MG63 (cell line): ENCODE data around the gene FBXW12. TPM values are rescaled to one million over a fixed set of nuclear protein-coding genes. Genes with fewer than 3 reads are reported as not detected.
"Not testable (repeated sequence)": the region's sequence is repeated elsewhere in the genome, so short reads cannot be mapped to it uniquely, and the experiment has no call there.

ENCODE experiments used
- DNase-seq: peaks from one replicate; pipeline ENCODE4 v3.0.0-alpha.2; 2020
- H3K27me3 ChIP-seq: fragments of 250-450 bp; sonication (Bioruptor Pico); 2 replicates; pipeline ENCODE4 v1.5.1; 2020; ENCODE audit warnings: mild to moderate bottlenecking, moderate library complexity
- H3K36me3 ChIP-seq: fragments of 250-450 bp; sonication (Bioruptor Pico); 2 replicates; pipeline ENCODE4 v1.5.1; 2020; ENCODE audit warnings: mild to moderate bottlenecking, moderate library complexity
- H3K4me3 ChIP-seq: fragments of 250-450 bp; sonication (Bioruptor Pico); 2 replicates; pipeline ENCODE4 v1.5.1; 2020; ENCODE audit warnings: mild to moderate bottlenecking, moderate library complexity
- H3K9me3 ChIP-seq: fragments of 250-450 bp; sonication (Bioruptor Pico); 2 replicates; pipeline ENCODE4 v1.5.1; 2020; ENCODE audit warnings: mild to moderate bottlenecking, moderate library complexity
- total RNA-seq: library from RNA; depleted of rRNA; stranded (reverse); fragments of >200 nt; shearing (Covaris generic); gene quantifications from 2 replicates; pipeline ENCODE4 v1.2.3, GENCODE V29; 2014; ENCODE audit warnings: low replicate concordance

The FBXW12 gene
- total RNA-seq, 1 experiment from 2014 or later, result not detected

GRCh38 chr3:48367201-48367600 is 4.8 kb upstream of the FBXW12 start:
- Histone ChIP-seq H3K36me3 (no peaks in the 10 kb centered on the region), H3K9me3 (no peaks in the 10 kb centered on the region), H3K27me3 (no peaks in the 10 kb centered on the region), H3K4me3 (no peak overlapping the region)
- no peak for DNase-seq

GRCh38 chr3:48369693-48370332 is 2.2 kb upstream of the FBXW12 start:
- no peaks in the 10 kb centered on the region for H3K9me3 ChIP-seq
- no peak overlapping the region for H3K4me3 ChIP-seq
- no peaks in the 10 kb centered on the region for H3K36me3 ChIP-seq
- H3K27me3 ChIP-seq, result no peaks in the 10 kb centered on the region
- DNase-seq, result no peak

- H3K9me3 ChIP-seq, result no peaks in the 10 kb centered on the region
- no peaks in the 10 kb centered on the region for H3K27me3 ChIP-seq
Measured at GRCh38 chr3:48370333-48370713, 1.7 kb upstream of the FBXW12 start.

GRCh38 chr3:48372377-48372770 is 355 bp downstream of the FBXW12 start:
- Histone ChIP-seq H3K4me3 (no peak overlapping the region), H3K9me3 (no peaks in the 10 kb centered on the region), H3K27me3 (no peaks in the 10 kb centered on the region), H3K36me3 (no peaks in the 10 kb centered on the region)
- no peak for DNase-seq

More at GRCh38 chr3:48370333-48370713, 1.7 kb upstream of the FBXW12 start:
- H3K4me3 ChIP-seq, result no peak overlapping the region
- no peaks in the 10 kb centered on the region for H3K36me3 ChIP-seq
- DNase-seq, result no peak

- no peaks in the 10 kb centered on the region for H3K9me3 ChIP-seq
- H3K36me3 ChIP-seq, result no peaks in the 10 kb centered on the region
- no peak for DNase-seq
- H3K27me3 ChIP-seq, result no peaks in the 10 kb centered on the region
- H3K4me3 ChIP-seq, result no peak overlapping the region
Measured at GRCh38 chr3:48372862-48373435, 930 bp downstream of the FBXW12 start.

- Histone ChIP-seq H3K9me3 (0 out of 2 replicates have a peak, but pooled peaks cover 3% of the 10 kb centered on the region), H3K36me3 (no peaks in the 10 kb centered on the region), H3K4me3 (no peak overlapping the region), H3K27me3 (no peaks in the 10 kb centered on the region; the same call in none of the 2 replicates)
- no peak for DNase-seq
Measured at GRCh38 chr3:48387634-48388033, 15.6 kb downstream of the FBXW12 start.

- 0 out of 2 replicates have a peak, but pooled peaks cover 3% of the 10 kb centered on the region for H3K9me3 ChIP-seq
- H3K36me3 ChIP-seq, result no peaks in the 10 kb centered on the region
- no peak overlapping the region for H3K4me3 ChIP-seq
- no peaks in the 10 kb centered on the region for H3K27me3 ChIP-seq
- no peak for DNase-seq
Measured at GRCh38 chr3:48388966-48389365, 16.9 kb downstream of the FBXW12 start.

- DNase-seq, result no peak
- no peaks in the 10 kb centered on the region for H3K9me3 ChIP-seq
- H3K36me3 ChIP-seq, result no peaks in the 10 kb centered on the region
- no peak overlapping the region for H3K4me3 ChIP-seq
- H3K27me3 ChIP-seq, result no peaks in the 10 kb centered on the region; the same call in 1 of the 2 replicates
Measured at GRCh38 chr3:48394391-48394790, 22.4 kb downstream of the FBXW12 start.

- H3K9me3 ChIP-seq, result no peaks in the 10 kb centered on the region
- no peaks in the 10 kb centered on the region; the same call in 1 of the 2 replicates for H3K27me3 ChIP-seq
- no peak for DNase-seq
- no peaks in the 10 kb centered on the region for H3K36me3 ChIP-seq
- no peak overlapping the region for H3K4me3 ChIP-seq
Measured at GRCh38 chr3:48395714-48396113, 23.7 kb downstream of the FBXW12 start.

- DNase-seq, result no peak
Measured at GRCh38 chr3:48397767-48398681, 26.0 kb downstream of the FBXW12 start.

GRCh38 chr3:48398701-48399386 is 26.8 kb downstream of the FBXW12 start:
- no peak for DNase-seq
- Histone ChIP-seq H3K9me3 (no peaks in the 10 kb centered on the region), H3K4me3 (no peak overlapping the region), H3K36me3 (no peaks in the 10 kb centered on the region), H3K27me3 (no peaks in the 10 kb centered on the region; the same call in 1 of the 2 replicates)

More at GRCh38 chr3:48397767-48398681, 26.0 kb downstream of the FBXW12 start:
- H3K4me3 ChIP-seq, result no peak overlapping the region
- no peaks in the 10 kb centered on the region for H3K9me3 ChIP-seq
- H3K36me3 ChIP-seq, result no peaks in the 10 kb centered on the region
- no peaks in the 10 kb centered on the region; the same call in 1 of the 2 replicates for H3K27me3 ChIP-seq

- Histone ChIP-seq H3K4me3 (no peak overlapping the region), H3K9me3 (no peaks in the 10 kb centered on the region), H3K36me3 (no peaks in the 10 kb centered on the region), H3K27me3 (no peaks in the 10 kb centered on the region; the same call in 1 of the 2 replicates)
- no peak for DNase-seq
Measured at GRCh38 chr3:48399387-48400172, 27.6 kb downstream of the FBXW12 start.

GRCh38 chr3:48400824-48401433 is 28.9 kb downstream of the FBXW12 start:
- no peaks in the 10 kb centered on the region for H3K9me3 ChIP-seq
- H3K27me3 ChIP-seq, result no peaks in the 10 kb centered on the region
- no peaks in the 10 kb centered on the region for H3K36me3 ChIP-seq
- H3K4me3 ChIP-seq, result no peak overlapping the region
- no peak for DNase-seq

- not testable (repeated sequence) for DNase-seq, H3K4me3 ChIP-seq, H3K27me3 ChIP-seq, H3K36me3 ChIP-seq, H3K9me3 ChIP-seq
Measured at GRCh38 chr3:48401434-48401901, 29.4 kb downstream of the FBXW12 start.

GRCh38 chr3:48402281-48402732 is 30.3 kb downstream of the FBXW12 start:
- DNase-seq, result peak; percentile 91
- H3K36me3 ChIP-seq, result no peaks in the 10 kb centered on the region
- H3K4me3 ChIP-seq, result no peak overlapping the region
- no peaks in the 10 kb centered on the region for H3K27me3 ChIP-seq
- no peaks in the 10 kb centered on the region for H3K9me3 ChIP-seq
